ENCODE data around the gene SYNE4.
A peak's percentile ranks its signal among the peaks of the same experiment; 100 is the strongest.

The SYNE4 gene

GRCh38 chr19:35975608-35976214, 32.9 kb downstream of the SYNE4 start:
- DNase-seq (ENCODE audit: low read depth in 1 of 2, low spot score in 1 of 2): no peak

GRCh38 chr19:35973487-35973886, 35.1 kb downstream of the SYNE4 start:
- Histone ChIP-seq H3K27me3 (ENCODE audit: insufficient read depth, poor library complexity, severe bottlenecking) (no peaks in the 10 kb centered on the region), H3K4me3 (replicated peaks; ENCODE audit: insufficient read depth, low read length) (no peak overlapping the region), H3K27ac (replicated peaks) (no peak overlapping the region)
- TF ChIP-seq GABPA (IDR thresholded peaks at IDR 0.05; ENCODE audit: low read depth) (no peak), REST (IDR thresholded peaks at IDR 0.05; ENCODE audit: insufficient replicate concordance, low read depth) (peak; percentile 78)
- no peak for DNase-seq (ENCODE audit: low read depth in 1 of 2, low spot score in 1 of 2)

More at GRCh38 chr19:35975608-35976214, 32.9 kb downstream of the SYNE4 start:
- no peak overlapping the region for H3K4me3 ChIP-seq (replicated peaks; ENCODE audit: insufficient read depth, low read length)
- no peak for TF ChIP-seq CTCF (IDR thresholded peaks at IDR 0.05; ENCODE audit: insufficient read depth, low read length)
- TF ChIP-seq POLR2AphosphoS5 (IDR thresholded peaks at IDR 0.05; ENCODE audit: low read depth): no peak
- TF ChIP-seq REST (IDR thresholded peaks at IDR 0.05; ENCODE audit: insufficient replicate concordance, low read depth): peak; percentile 99
- no peak for TF ChIP-seq GABPA (IDR thresholded peaks at IDR 0.05; ENCODE audit: low read depth)
- TF ChIP-seq SPI1 (IDR thresholded peaks at IDR 0.05; ENCODE audit: borderline replicate concordance, low read depth): no peak
- H3K27ac ChIP-seq (replicated peaks): no peak overlapping the region
- no peaks in the 10 kb centered on the region for H3K27me3 ChIP-seq (ENCODE audit: insufficient read depth, poor library complexity, severe bottlenecking)

- H3K4me3 ChIP-seq (replicated peaks; ENCODE audit: insufficient read depth, low read length): no peak overlapping the region
- H3K27me3 ChIP-seq (ENCODE audit: insufficient read depth, poor library complexity, severe bottlenecking): no peaks in the 10 kb centered on the region
- no peak overlapping the region for H3K27ac ChIP-seq (replicated peaks)
- TF ChIP-seq REST (IDR thresholded peaks at IDR 0.05; ENCODE audit: insufficient replicate concordance, low read depth) (no peak), CTCF (IDR thresholded peaks at IDR 0.05; ENCODE audit: insufficient read depth, low read length) (no peak), GABPA (IDR thresholded peaks at IDR 0.05; ENCODE audit: low read depth) (no peak), POLR2AphosphoS5 (IDR thresholded peaks at IDR 0.05; ENCODE audit: low read depth) (no peak), SPI1 (IDR thresholded peaks at IDR 0.05; ENCODE audit: borderline replicate concordance, low read depth) (no peak)
- DNase-seq (ENCODE audit: low read depth in 1 of 2, low spot score in 1 of 2): no peak
Measured at GRCh38 chr19:35966771-35967170, 41.8 kb downstream of the SYNE4 start.
